ENCODE results near the gene POLD1.
A peak's percentile ranks its signal among the peaks of the same experiment; 100 is the strongest.
"Not testable (repeated sequence)": the region's sequence is repeated elsewhere in the genome, so short reads cannot be mapped to it uniquely, and the experiment has no call there.

The POLD1 gene

DNA sequence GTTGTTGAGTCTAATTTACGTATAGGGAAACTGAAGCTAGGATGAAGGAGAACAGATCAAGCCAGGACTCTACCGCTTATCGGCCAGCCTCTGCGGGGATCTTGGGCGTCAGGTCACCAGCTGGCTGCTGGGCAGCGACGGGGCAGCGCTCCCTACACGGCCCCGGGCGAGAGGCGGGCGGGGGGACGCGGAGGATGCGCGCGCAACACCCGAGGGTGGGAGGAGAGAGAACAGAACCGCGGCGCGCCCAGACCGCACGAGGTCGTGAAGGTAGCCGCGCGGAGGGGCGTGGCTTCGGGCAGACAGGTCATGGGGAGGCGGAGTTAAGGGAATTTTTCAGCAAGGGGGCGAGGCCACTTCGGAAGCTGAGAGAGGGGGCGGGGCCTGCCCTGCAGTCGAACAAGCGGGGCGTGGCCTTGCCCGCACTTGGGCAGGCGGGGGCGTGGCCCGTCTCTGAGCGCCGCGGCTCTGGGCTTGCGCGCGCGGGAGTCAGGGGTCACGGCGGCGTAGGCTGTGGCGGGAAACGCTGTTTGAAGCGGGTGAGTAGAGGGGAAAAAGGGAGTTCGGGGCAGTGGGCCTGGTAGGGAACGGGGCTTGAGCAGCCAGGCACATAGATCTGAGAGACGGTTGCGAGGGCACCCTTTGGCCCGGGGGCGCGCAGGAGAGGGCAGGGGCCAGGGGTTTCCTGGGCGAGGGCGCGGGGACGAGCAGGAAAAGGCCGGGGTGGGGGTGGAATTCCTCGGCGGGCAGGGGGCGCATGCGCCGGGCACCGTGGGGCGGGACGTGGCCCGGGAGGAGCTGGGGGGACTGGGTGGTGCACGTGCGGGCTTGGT is at the start of gene POLD1:
Gene POLD1 (plus strand): TSS at position 496 of the 833 bp plus-strand sequence. CDS start 14,505 bp downstream, outside the sequence.
- DNase-seq (ENCODE audit: extremely low read depth in 1 of 2, low read depth in 1 of 2): peak; percentile 96 to 98

DNA sequence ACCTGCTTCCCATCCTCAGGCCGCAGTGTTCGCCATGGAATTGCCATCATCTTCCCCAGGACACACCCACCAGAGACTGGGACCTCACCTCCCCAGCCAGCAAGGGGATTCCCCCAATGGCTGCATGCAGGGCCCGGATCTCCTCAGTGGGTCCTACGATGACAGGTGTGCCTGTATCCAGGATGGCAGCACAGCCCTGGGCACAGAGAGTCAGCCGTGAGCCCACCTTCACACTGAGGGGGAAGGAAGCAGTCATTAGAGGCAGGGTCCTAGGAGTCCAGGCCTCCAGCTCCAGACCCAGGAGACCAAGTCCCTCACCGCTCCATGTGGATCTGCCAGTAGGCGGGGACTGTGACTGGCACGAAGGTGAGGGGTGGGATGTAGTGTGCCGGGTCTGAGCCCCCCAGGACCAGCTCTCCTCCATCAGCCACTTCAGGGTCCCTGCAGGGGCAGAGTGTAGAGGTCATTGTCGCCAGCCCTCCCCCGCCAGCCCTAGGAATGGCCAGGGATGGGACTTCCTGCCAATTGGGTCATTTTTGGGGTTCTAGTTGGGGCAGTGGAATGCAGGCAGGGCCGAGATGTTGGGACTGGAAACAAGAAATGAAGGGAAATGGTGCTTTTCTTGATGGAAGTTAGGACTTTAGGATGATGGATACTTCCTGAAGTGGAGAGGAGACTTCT is 49.3 kb upstream of the POLD1 start:
- DNase-seq (ENCODE audit: extremely low read depth in 1 of 2, low read depth in 1 of 2): no peak

DNA sequence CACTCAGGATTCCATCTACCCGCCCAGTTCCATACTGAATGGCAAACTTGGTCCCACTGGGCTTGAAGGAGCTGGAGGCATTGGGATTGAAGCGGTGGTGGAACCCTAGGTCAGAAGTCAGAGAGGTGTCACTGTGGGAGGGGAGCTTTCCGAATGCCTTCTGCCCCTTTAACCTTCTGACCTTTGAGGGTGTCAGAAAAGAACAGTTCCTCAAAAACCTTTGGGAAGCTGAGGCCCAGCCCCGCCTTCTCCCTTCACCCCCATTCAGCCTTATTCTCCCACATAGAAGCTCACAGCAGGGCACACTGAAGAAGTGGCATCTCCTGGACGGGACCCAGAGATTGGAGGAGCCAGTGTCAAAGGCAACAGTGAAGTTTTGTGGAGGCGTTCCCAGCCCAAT is 47.1 kb upstream of the POLD1 start:
- not testable (repeated sequence) for DNase-seq (ENCODE audit: extremely low read depth in 1 of 2, low read depth in 1 of 2)

DNA sequence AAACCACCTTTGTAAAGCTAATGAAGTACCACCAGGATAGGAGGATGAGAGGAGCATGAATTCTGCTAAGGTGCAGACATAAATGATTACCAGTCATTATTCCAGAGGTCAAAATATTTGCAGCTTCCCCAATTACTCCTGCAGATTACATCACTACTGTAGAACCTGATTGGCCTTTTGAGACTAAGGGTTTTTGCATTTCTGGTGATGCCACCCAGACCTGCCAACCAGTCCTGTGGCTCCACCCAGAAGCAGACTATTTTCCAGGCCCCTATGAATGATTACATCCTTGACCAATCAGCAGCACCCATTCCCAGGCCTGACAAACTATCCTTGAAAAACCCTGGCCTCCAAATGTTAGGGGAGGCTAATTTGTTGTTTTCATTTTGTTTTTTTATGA is 43.8 kb upstream of the POLD1 start:
- no peak for DNase-seq (ENCODE audit: extremely low read depth in 1 of 2, low read depth in 1 of 2)

DNA sequence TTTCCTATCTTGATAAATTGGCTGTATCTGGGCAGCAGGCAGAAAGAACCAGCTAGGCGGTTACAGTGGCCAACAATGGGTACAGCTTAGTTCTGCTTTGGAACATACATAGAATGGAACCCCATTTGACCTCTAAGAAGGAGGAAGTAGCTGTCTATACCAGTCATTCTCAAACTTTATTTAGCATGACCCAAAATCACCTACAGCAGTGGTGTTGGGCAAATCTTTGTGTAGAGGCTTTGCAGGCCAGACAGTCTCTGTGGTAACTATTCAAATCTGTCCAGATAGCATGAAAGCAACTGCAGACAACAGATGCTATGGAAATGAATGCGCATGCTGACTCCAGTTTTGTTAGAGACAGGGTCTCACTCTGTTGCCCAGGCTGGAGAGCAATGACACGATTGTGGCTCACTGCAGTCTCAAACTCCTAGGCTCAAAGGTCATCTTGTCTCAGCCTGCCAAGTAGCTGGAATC is 43.0 kb upstream of the POLD1 start:
- DNase-seq (ENCODE audit: extremely low read depth in 1 of 2, low read depth in 1 of 2): no peak

DNA sequence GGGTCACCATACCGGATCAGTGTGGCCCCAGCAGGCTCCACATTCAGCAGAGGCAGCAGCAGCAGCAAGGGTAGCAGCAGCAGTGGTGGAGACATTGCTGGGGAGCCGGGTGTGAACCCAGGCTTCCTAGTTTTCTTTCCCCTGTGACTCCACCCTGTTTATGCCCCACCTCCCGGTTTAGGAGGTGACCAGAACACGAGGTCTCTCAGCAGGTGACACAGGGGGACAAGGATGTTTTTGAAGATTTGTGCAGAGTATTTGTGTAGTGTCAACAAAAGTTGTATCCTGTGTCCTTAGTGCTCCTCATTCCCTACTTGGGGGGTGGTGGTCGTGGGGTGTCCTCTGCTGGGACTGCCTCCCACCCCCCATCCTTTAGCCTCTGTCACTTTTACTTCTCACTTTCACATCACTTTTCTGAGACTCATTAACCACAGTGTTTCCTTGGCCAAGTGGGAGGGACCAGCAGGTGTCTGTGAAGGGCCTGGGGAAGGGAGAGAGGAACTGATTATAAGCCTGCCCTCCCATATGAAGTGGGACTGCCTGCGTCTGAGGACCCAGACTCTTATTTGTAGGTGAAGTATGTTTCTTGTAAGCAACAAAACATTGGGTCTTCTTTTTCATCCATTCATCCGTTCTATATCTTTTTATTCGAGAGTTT is 39.4 kb upstream of the POLD1 start:
- no peak for DNase-seq (ENCODE audit: extremely low read depth in 1 of 2, low read depth in 1 of 2)

DNA sequence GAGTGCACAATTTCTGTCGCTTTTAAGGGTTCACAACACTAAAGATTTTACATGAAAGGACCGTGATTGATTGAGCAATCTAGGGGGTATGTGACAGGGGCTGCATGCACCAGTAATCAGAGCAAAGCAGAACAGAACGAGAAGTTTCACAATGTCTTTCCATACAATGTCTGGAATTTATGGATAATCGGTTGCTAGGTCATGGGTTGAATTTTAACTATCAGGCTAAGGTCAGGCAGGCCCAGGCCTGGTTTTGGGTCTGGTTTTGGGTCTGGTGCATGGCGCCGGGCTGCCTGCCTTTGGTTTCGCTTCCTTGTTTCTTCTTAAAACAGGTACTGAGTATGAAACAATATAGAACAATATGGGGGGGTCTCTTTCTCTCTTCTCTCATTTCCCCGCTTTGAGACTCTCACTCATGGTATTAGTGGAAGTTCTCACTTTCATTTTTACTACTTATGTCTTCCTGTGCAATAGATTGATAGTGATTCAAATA is 37.0 kb upstream of the POLD1 start:
- DNase-seq (ENCODE audit: extremely low read depth in 1 of 2, low read depth in 1 of 2): not testable (repeated sequence)

DNA sequence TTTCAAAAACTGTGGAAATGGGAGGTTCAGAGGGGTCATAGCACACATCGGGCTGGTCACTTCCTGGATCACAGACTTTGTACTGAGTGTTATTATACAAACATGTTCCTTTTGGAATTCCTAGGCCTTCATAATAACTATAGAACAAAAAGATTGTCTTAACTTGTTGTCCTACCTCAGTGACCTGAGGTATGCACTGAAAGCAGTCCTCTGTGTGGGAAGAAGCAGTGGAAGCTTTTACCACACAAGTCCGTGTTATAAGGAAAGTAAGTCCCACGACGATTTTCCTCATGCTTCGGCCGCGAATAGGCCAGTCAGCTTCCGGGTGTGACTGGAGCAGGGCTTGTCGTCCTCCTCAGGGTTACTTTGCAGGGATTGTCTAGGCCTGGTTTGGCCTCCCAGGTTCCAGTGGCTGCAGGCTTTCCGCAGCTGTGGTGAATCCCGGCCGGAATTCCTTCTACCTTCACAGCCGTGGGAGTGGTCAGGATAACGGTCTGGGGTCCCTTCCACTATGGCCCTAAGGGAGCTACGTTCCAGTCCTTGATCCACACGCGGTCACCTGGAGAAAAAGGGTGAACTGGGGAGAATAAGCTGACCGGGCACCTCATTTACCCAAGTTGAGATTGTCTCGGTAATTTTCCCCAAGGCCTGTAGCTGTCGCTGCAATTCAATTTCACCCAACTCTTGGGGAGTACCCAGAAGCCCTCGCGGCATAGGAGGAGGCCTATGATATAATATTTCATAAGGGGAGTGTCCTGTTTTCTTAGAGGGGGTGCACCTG is 34.7 kb upstream of the POLD1 start:
- no peak for DNase-seq (ENCODE audit: extremely low read depth in 1 of 2, low read depth in 1 of 2)

DNA sequence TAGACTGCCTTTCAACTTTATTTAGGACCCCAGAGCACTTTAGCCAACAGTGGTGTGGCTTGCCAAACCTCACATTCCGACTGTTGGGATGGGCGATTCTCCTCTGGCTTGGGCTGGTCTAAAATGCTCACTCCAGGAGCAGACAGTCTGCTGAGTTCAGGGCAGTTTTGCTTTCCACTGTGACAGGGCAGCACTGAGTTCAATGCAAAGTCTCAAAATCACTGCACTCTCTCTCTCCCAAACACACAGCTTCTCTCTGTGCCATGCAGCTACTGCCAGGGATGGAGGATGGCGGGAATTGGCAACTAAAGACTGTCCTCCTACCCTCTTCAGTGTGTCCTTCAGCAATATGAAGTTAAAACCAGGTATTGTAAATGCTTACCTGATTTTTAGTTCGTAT is 31.9 kb upstream of the POLD1 start:
- no peak for DNase-seq (ENCODE audit: extremely low read depth in 1 of 2, low read depth in 1 of 2)

DNA sequence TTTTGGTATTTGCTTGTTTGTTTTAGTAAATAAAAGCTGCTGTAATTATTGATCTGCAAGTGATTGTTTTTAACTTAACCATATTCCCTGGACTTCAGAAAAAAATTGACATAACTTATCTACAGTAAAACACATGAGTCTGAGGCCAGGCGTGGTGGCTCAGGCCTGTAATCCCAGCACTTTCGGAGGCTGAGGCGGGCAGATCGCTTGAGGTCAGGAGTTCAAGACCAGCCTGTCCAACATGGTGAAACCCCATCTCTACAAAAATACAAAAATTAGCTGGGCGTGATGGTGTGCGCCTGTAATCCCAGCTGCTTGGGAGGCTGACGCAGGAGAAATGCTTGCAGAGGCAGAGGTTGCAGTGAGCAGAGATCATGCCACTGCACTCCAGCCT is 30.7 kb upstream of the POLD1 start:
- not testable (repeated sequence) for DNase-seq (ENCODE audit: extremely low read depth in 1 of 2, low read depth in 1 of 2)

DNA sequence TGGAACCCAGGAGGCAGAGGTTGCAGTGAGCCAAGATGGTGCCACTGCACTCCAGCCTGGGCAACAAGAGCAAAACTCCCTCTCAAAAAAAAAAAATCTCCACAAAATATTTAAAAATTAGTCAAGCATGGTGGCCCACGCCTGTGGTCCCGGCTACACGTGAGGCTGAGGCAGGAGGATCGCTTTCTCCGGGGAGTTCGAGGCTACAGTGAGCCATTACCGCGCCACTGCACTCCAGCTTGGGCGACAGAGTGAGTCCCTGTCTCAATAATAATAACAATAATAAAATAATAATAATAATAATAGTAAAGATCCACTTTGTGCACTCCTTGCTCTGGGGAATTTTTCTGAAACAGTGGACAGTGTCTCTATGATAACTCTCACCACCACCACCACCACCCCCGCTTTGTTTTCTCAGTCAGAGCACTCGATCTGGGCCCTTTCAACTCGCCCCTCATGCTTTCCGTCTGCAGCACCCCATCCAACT is 27.4 kb upstream of the POLD1 start:
- DNase-seq (ENCODE audit: extremely low read depth in 1 of 2, low read depth in 1 of 2): no peak

DNA sequence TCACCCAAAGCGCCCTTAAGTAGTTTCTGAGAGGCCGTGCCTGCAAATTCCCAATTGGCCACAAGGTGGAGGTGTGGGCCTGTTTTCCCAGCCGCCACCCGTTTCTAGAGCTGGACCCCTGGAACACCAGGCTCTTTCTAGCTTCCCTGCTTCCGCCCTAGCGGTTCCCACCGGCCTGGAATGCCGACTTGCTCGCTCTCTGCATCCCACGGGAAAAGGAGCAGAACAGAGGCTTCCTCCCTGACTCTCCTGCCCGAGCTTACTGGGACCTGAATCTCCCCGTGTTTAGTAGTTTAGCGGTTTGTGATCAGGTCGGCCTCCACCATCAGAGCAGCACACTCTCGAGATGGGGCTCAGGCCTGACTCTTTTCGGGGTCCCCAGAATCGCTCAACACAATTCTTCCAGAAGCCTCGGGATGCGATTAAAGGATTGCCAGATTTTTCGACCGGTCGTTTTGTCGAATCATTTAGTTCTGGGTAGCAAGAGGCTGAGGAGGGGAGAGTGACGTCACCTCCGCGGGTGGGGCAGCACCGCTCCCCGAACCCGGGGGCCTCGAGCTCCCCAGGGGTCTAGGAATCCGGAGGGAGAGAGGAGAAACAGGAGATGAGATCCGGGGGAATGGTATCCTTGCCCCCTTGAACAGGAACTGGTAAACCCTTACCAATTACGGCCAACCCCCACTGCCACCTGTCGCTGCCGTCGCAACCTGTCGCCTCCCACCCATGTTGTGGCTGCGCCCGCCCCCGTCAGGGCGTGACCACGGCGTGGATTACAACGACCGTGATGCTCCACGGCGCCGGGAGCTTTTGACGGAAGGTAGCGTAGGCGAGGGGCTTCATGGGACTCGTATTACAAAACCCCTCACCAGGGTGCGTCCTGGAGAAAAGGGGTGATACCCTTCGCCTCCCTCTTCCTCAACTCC is 26.7 kb upstream of the POLD1 start:
- peak; percentile 74 to 88 for DNase-seq (ENCODE audit: extremely low read depth in 1 of 2, low read depth in 1 of 2)

DNA sequence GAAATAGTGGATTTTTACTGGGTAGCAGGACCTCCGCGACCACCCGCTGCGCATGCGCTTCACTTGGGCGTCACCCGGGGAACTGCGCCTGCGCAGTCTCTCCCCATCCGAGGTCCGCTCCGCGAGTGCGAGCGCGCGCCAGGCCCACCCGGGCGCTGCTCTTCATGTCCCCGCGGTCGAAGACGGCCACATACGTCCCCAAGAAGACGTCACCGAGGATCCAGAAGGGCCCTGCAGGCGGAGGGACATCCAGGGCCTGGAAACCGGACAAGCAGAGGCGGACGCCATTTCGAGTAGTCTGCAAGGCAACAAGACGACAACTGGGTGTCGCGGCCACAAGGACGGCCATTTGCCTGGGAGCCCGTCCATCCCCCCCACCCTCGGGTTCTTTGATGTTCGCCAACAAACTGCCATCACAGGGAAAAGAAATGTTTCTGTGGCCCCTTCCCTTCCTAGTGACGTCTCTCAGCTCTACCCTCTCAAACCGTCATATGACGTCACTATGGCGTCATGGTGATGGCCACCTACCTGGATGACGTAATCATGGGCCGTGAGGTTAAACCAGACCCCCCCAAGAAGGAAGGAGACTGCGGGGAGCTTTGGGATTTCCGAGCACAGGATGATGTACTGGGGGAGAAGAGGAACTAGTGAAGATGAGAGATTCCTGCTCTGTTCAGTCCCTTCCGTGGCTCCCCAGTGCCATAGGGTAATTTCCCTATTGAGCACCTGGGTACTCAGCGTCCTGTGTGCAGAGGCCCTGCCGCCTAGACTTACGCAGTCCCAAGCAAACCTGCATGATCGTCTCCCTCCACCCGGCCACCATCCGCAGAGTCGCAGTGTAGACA is 25.4 kb upstream of the POLD1 start:
- DNase-seq (ENCODE audit: extremely low read depth in 1 of 2, low read depth in 1 of 2): peak in 1 of 2 donors; percentile 54

DNA sequence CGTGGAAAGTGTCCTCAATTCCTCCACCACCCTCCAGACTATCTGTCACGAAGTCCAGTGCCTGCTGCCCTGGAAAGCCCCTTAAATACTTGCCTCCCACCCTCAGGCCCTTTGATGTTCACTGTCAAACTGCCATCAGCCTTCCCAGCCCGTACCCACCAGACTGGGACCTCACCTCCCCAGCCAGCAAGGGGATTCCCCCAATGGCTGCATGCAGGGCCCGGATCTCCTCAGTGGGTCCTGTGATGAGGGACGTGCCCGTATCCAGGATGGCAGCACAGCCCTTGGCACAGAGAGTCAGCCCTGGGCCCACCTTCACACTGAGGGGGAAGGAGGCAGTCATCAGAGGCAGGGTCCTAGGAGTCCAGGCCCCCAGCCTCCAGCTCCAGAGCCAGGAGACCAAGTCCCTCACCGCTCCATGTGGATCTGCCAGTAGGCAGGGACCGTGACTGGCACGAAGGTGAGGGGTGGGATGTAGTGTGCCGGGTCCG is 24.8 kb upstream of the POLD1 start:
- DNase-seq (ENCODE audit: extremely low read depth in 1 of 2, low read depth in 1 of 2): no peak

DNA sequence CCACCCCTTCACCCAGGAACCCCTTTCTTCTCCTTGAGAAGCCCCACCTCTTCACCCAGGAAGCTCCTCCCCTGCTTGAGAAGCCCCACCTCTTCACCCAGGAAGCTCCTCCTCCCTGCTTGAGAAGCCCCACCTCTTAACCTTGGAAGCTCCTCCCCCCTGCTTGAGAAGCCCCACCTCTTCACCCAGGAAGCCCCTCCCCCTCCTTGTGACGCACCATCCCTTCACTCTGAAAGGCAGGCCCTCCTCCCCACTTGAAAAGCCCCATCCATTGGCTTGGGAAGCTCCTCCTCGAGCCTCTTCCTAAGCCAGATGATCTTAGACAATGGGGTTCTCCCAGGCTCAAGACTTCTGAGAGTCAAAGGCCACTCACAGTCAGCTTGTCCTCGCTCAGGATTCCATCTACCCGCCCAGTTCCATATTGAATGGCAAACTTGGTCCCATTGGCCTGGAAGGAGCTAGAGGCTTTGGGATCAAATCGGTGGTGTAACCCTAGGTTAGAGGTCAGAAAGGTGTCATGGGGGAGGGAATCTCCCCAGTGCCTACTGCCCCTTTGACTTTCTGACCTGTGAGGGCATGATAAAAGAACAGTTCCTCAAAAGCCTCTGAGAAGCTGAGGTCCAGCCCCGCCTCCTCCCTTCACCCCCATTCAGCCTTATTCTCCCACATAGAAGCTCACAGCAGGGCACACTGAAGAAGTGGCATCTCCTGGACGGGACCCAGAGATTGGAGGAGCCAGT is 22.7 kb upstream of the POLD1 start:
- peak in 1 of 2 donors; percentile 36 for DNase-seq (ENCODE audit: extremely low read depth in 1 of 2, low read depth in 1 of 2)

DNA sequence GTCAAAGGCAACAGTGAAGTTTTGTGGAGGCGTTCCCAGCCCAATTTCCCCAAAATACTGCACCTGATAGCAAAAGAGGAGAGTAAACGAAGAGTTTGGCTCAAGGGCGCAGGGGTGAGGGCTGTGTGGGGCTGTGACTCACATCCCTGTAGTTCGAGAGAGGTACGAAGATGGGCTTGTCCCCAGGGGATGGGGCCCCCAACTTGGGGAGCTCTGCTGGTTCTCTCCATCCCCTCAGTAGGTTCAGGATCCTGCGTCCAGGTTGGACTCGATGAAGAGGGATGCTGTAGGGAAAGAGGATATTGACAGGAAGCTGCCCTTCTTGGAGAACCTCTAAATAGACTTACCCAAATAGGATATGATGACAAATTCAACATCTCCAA is 22.1 kb upstream of the POLD1 start:
- no peak for DNase-seq (ENCODE audit: extremely low read depth in 1 of 2, low read depth in 1 of 2)

DNA sequence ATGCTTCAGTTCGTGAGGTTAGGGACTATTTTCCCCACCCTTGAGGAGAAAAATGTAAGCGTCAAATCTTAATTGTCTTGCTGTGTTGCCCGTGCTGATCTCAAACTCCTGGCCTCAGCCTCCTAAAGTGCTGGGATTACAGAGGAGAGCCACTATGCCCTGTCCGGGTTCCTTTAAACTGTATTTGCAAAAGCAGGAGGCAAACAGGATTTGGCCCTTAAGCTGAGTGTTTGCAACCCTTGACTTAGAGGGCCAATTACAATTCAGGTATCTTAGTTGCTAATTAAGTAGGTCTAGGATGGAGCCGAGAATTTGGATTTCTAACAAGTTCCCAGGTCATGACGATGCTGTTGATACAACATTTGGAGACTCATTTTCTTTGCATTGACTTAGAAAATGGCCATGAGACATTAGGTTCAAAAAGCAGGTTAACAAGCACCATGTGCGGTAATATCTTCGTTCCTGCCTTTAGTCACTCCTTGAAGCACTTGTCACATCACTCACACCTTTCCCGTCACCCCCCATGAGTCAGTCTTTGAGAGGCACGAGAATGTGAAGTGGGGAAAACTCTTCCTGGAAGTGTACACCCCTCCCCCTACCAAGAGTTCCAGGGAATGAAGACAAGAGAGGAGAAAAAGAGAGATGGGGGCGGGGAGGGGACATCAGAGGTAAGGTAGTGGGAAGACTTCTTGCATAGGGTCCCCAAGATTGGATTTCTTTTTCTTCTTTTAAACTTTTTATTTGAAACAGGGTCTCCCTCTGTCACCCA is 21.3 kb upstream of the POLD1 start:
- DNase-seq (ENCODE audit: extremely low read depth in 1 of 2, low read depth in 1 of 2): peak in 1 of 2 donors; percentile 74
